GM19438 (cell line): ENCODE measurements around the gene DENND6A.

Source experiments
- ATAC-seq: cut with Tn5 transposase; IDR thresholded peaks from one replicate; pipeline ENCODE4 v1.9.1; 2021; ENCODE audit warnings: low read depth; ENCODE audit not compliant: unreplicated experiment

Gene DENND6A

DNA sequence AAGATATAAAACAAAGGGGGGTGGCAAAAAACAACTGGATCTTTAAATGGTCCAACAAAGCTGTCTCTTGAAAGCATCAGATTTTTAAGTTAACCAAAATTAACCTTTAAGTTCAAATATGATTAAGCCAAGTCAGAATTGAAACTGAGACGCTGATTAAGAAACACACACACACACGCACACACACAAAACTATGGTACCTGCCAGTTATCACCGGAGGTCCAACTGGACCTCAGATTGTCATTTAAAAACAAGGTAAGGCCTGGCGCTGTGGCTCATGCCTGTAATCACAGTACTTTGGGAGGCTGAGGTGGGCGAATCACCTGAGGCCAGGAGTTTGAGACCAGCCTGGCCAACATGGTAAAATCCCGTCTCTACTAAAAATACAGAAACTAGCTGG is 106.1 kb downstream of the DENND6A start:
- ATAC-seq: no peak

DNA sequence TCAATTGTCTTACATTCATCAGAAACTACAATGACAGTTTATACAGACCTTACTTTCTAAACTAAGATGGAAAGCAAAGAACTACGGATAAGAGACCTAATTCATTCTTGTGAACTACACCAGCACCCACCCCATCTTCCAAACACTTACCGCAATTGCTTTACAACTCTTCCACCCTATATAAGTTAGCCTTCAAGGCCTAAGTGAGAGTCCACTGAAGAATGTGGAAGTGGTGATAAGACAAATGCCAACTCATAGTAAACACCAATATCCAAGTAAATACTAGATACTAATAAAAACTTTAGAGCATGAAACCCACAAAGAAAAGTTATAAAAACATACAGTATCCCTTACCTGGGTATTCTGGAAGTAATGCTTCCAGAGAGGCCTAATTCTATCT is 109.3 kb downstream of the DENND6A start:
- no peak for ATAC-seq

DNA sequence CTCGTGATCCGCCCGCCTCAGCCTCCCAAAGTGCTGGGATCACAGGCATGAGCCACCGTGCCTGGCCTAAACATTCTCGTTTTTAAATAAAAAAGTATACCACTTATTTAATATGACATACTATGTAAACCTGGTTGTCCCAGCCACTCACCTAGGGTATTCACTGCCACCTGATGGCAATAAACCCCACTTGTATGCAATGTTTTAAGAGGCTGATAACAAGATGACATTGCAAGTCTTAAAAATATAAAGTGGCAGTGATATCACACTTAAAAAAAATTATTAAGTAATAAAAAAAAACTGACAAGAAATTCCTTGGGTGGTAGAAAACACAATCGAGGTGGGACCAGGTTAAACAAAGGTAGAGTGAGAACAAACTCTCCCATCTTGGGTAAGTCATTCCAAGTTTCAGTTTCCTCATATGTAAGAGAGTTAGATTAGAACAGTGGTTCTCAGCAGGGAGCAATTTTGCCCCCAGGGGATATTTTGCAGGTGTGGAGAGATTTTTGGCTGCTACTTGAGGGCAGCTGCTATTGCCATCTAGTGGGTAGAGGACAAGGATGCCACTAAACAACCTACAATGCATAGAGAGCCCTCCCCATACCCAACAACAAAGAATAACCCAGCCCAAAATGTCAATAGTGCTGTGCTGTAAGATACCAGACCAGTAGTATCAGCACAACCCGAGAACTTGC is 110.3 kb downstream of the DENND6A start:
- ATAC-seq: no peak

DNA sequence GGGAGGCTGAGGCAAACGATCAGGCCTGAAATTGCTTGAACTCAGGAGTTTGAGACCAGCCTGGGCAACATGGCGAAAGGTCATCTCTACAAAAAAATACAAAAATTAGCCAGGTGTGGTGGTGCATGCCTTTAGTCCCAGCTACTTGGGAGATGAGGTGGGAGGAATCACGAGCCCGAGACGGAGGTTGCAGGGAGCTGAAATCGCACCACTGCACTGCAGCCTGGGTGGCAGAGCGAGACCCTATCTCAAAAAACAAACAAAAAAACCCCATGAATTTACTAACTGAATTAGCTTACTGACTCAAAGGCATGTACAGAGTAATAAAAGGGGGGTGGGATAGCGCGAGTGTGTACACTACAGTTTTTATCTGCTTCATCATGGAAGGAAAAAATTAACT is 115.1 kb downstream of the DENND6A start:
- ATAC-seq: no peak

DNA sequence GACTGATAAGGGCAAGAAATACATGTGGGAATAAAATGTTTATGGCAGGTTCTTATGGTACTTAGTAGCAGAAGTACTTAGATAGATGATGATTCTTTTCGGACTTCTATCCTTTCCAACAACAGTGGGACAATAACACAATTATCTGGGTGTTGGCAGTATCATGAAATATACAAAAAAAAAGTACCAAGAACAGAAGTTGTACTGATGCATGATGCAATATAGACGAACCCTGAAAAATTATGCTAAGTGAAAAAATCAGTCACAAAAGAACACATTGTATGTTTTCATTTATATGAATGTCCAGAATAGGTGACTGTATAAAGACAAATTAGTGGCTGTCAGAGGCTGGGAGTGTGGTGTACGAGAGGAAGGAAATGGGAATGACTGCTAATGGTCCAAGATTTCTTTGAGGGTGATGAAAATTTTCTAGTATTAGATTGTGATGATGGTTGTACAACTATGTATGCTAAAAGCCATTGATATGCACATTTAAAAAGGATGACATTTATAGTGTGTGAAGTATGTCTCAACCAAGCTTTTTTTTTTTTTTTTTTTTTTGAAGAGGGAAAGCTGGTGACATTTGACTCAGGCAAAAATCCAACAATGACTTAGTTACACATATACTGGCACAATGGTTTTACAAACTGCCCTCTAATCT is 116.8 kb downstream of the DENND6A start:
- ATAC-seq: no peak
